HuH-7 (cell line): Measurements from ENCODE around the gene PELO.

Experiments
- DNase-seq: peaks from one replicate; pipeline ENCODE4 v3.0.0; 2011; ENCODE audit warnings: low spot score

Gene PELO

DNA sequence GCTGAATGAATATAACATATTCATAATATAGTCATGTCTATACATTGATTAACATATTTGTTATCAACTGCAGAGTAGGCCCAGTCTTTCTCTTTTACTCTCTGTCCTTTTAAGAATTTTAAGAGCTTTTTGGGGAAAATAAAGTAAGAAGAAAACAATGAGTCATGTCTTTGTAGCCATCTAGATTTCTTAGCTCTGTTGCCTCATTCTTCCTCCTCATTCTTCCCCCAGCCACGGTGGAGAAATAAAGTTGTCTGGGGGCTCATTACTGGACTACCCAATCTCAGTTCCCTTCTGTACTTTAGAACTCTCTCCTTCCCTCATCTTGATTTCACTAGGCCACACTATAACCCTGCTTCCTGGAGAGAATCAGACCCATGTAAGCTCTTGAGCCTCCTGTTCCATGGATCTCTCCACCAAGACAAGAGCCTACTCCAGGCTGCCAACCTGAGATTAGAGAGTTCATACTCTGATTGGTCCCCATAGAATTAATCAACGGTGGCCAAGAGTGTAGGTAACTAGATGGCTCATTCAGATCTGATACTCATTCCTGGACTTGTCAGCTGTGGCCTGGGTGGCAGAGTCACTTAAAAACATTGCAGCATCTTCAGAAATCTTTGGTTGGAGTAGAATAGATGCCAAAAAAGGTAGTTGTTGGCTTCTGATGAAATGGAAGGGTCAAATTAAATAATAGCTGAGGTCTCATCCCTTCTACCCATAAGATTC is 44.2 kb downstream of the PELO start:
- no peak for DNase-seq

DNA sequence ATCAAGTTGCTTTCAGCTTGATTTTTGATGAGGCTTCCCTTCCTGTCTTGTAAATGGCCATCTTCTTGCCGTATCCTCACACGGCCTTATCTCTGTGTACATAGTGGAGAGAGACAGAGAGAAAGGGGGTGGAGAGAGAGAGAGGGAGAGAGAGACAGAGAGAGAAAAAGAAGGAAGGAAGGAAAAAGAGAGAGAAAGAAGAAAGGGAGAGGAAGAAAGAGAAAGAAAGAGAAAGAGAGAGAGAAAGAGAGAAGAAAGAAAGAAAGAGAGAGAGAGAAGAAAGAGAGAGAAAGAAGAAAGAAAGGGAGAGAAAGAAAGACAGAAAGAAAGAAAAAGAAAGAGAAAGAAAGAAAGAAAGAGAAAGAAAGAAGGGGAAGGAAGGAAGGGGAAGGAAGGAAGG is 46.6 kb downstream of the PELO start:
- no peak for DNase-seq

DNA sequence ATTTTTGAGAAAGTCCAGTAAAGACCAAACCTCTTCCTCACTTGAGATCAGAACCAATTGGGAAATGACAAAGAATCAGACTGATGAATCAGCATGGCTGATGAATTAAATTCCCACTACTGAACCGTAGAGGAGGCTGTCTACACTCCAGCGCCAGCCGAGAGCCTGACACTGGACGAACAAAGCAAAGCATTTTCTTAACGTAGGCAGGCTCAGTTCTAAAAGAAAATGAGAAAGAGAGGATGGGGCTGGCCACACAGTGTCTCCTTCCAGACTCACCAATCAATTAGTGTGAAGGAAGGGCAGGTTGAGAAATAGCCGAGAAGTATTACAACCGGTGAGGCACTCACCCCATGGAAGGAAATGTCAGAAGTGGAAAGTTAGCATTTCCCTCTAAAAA is 49.4 kb downstream of the PELO start:
- DNase-seq: no peak
